ENCODE results near the gene MRPS35.
A peak's percentile ranks its signal among the peaks of the same experiment; 100 is the strongest.

MRPS35 gene

GRCh38 chr12:27710592-27711316 lies at the start of gene MRPS35:
Gene MRPS35, plus strand, starts transcription at chr12:27710832. Its CDS starts 12 bp downstream, at chr12:27710844.
- peak; percentile 23 for DNase-seq

- no peak for DNase-seq
Observed at GRCh38 chr12:27665704-27666103, 44.9 kb upstream of the MRPS35 start.

GRCh38 chr12:27666510-27666909 lies 44.1 kb upstream of the MRPS35 start:
- no peak for DNase-seq

GRCh38 chr12:27667540-27667939 lies 43.1 kb upstream of the MRPS35 start:
- DNase-seq, result no peak

- no peak for DNase-seq
Observed at GRCh38 chr12:27672051-27672450, 38.6 kb upstream of the MRPS35 start.

- DNase-seq, result no peak
Observed at GRCh38 chr12:27672643-27673042, 38.0 kb upstream of the MRPS35 start.

GRCh38 chr12:27673101-27673718 lies 37.4 kb upstream of the MRPS35 start:
- no peak for DNase-seq

GRCh38 chr12:27674989-27675388 lies 35.6 kb upstream of the MRPS35 start:
- DNase-seq, result no peak

GRCh38 chr12:27680619-27681018 lies 30.0 kb upstream of the MRPS35 start:
- no peak for DNase-seq

GRCh38 chr12:27682534-27682933 lies 28.1 kb upstream of the MRPS35 start:
- no peak for DNase-seq

GRCh38 chr12:27685274-27685673 lies 25.4 kb upstream of the MRPS35 start:
- DNase-seq, result no peak

- no peak for DNase-seq
Observed at GRCh38 chr12:27686147-27686546, 24.5 kb upstream of the MRPS35 start.

GRCh38 chr12:27688671-27689070 lies 22.0 kb upstream of the MRPS35 start:
- no peak for DNase-seq

GRCh38 chr12:27689558-27690180 lies 21.0 kb upstream of the MRPS35 start:
- DNase-seq, result no peak

GRCh38 chr12:27693403-27693802 lies 17.2 kb upstream of the MRPS35 start:
- DNase-seq, result no peak

- DNase-seq, result no peak
Observed at GRCh38 chr12:27695556-27696292, 14.9 kb upstream of the MRPS35 start.

- DNase-seq, result no peak
Observed at GRCh38 chr12:27696293-27696652, 14.4 kb upstream of the MRPS35 start, which contains the start of gene REP15. Gene REP15, plus strand, starts transcription at chr12:27696447. Its CDS starts 116 bp downstream, at chr12:27696563.

- DNase-seq, result no peak
Observed at GRCh38 chr12:27696864-27697564, 13.6 kb upstream of the MRPS35 start.

- no peak for DNase-seq
Observed at GRCh38 chr12:27703720-27704452, 6.7 kb upstream of the MRPS35 start.

GRCh38 chr12:27705263-27705662 lies 5.4 kb upstream of the MRPS35 start:
- DNase-seq, result no peak

GRCh38 chr12:27707216-27707615 lies 3.4 kb upstream of the MRPS35 start:
- no peak for DNase-seq

Measured in 8988T (cell line).